HepG2 (cell line): ENCODE results near the gene ISCA2.

Source experiments
- JUND ChIP-seq: sonication (generic); formaldehyde crosslinking; IDR thresholded peaks from 2 replicates; pipeline ENCODE4 v1.8.0; 2022; ENCODE audit warnings: mild to moderate bottlenecking, missing genetic modification reagents
- POLR2A ChIP-seq, 2 experiments: IDR thresholded peaks; 2 replicates each; pipeline ENCODE4 v1.6.1; 2011; ENCODE audit warnings: low read depth in 2 of 2, low read length in 2 of 2, mild to moderate bottlenecking in 1 of 2, moderate library complexity in 1 of 2; ENCODE audit not compliant: insufficient read depth in 1 of 2
- SNRNP70 ChIP-seq: fragments of 200-400 bp; formaldehyde crosslinking; IDR thresholded peaks from 2 replicates; pipeline ENCODE4 v1.6.1; 2017; ENCODE audit warnings: mild to moderate bottlenecking, low read depth, low read length, moderate library complexity
- ZNF770 ChIP-seq: sonication (generic); formaldehyde crosslinking; IDR thresholded peaks from 2 replicates; pipeline ENCODE4 v1.5.0; 2020; ENCODE audit warnings: mild to moderate bottlenecking, missing genetic modification reagents
- TF ChIP-seq, protein P1 (sequence below): sonication (generic); formaldehyde crosslinking; IDR thresholded peaks from 2 replicates; pipeline ENCODE4 v1.5.0; 2020; ENCODE audit warnings: mild to moderate bottlenecking, missing genetic modification reagents, moderate library complexity

DNA sequence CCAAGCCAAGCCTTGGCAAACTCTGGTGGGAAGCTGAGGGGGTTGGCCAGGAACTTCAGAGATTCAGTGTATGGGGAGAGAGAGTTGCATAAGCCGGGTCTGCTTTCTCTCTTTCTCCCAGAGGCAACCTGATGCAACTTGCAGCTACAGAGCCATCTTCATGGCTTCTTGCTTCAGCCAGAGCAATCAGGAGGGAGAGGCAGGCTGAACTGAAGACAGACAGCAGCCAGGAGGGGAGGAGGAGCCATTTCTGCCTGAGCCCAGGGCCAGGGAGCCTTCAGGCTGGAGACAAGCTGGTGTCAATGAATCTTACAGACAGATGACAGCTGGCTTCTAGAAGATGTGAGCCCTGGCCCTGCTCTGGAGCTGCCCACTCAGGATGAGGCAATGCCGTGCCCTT lies 19.2 kb upstream of the ISCA2 start:
- TF ChIP-seq POLR2A (IDR thresholded peaks at IDR 0.05; ENCODE audit: insufficient read depth in 1 of 2, low read depth in 2 of 2, low read length in 2 of 2), result no peak
- TF ChIP-seq, protein P1, sequence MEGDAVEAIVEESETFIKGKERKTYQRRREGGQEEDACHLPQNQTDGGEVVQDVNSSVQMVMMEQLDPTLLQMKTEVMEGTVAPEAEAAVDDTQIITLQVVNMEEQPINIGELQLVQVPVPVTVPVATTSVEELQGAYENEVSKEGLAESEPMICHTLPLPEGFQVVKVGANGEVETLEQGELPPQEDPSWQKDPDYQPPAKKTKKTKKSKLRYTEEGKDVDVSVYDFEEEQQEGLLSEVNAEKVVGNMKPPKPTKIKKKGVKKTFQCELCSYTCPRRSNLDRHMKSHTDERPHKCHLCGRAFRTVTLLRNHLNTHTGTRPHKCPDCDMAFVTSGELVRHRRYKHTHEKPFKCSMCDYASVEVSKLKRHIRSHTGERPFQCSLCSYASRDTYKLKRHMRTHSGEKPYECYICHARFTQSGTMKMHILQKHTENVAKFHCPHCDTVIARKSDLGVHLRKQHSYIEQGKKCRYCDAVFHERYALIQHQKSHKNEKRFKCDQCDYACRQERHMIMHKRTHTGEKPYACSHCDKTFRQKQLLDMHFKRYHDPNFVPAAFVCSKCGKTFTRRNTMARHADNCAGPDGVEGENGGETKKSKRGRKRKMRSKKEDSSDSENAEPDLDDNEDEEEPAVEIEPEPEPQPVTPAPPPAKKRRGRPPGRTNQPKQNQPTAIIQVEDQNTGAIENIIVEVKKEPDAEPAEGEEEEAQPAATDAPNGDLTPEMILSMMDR (CRISPR knock-in tag), result no peak
- no peak for TF ChIP-seq SNRNP70
- TF ChIP-seq JUND (CRISPR knock-in tag), result no peak
- TF ChIP-seq ZNF770, result no peak
